Panc1 (cell line): ENCODE measurements around the gene ALKBH4. TPM values are rescaled to one million over a fixed set of nuclear protein-coding genes. Genes with fewer than 3 reads are reported as not detected.

Experiments used
- ATAC-seq: fragments of 200-7000 bp; cut with Tn5 transposase; 2 replicates; pipeline ENCODE4 v1.9.1; 2020; ENCODE audit warnings: mild to moderate bottlenecking, moderate library complexity
- BruUV-seq: library from RNA; stranded (reverse); fragments of 400-500 nt; replicated peaks from 2 replicates; lab custom pipeline; 2021; lab: Mats Ljungman, UMichigan
- CTCF ChIA-PET: fragments of 300-600 bp; sonication (Branson Sonifier 250); formaldehyde crosslinking; loops from one replicate; lab custom pipeline; 2022; ENCODE audit warnings: antibody characterized with exemption; lab: Charles Lee
- POLR2A ChIA-PET: fragments of 300-600 bp; sonication (Branson Sonifier 250); formaldehyde crosslinking; loops from one replicate; lab custom pipeline; 2022; ENCODE audit warnings: antibody characterized with exemption; lab: Charles Lee
- DNase-seq: peaks from one replicate; pipeline ENCODE4 v3.0.0-alpha.2; 2010; ENCODE audit warnings: low read depth, low spot score
- H3K27ac ChIP-seq: 2 replicates; pipeline ENCODE4 v1.5.1; 2011; ENCODE audit warnings: mild to moderate bottlenecking, low read length, inconsistent platforms
- H3K27me3 ChIP-seq: fragments of 200-500 bp; sonication (Bioruptor generic); 2 replicates; pipeline ENCODE4 v1.6.0; 2014; ENCODE audit warnings: low read length, inconsistent platforms; ENCODE audit not compliant: control insufficient read depth, insufficient read depth
- H3K36me3 ChIP-seq: fragments of 200-500 bp; sonication (Bioruptor generic); 2 replicates; pipeline ENCODE4 v1.5.1; 2014; ENCODE audit warnings: inconsistent platforms, mild to moderate bottlenecking, low read length, moderate library complexity; ENCODE audit not compliant: control insufficient read depth, insufficient read depth
- H3K4me1 ChIP-seq: 2 replicates; pipeline ENCODE4 v1.5.1; 2011; ENCODE audit warnings: inconsistent platforms, mild to moderate bottlenecking, low read length, moderate library complexity; ENCODE audit not compliant: control insufficient read depth, insufficient read depth
- H3K4me3 ChIP-seq, 2 experiments: 2 replicates each; pipeline ENCODE4 v1.5.1; 2011 to 2012; ENCODE audit warnings: low read depth in 2 of 2, low read length in 2 of 2, mild to moderate bottlenecking in 2 of 2, inconsistent platforms in 1 of 2, moderate library complexity in 1 of 2
- H3K9me3 ChIP-seq: fragments of 200-500 bp; sonication (Bioruptor generic); 2 replicates; pipeline ENCODE4 v1.5.1; 2014; ENCODE audit warnings: low read depth, mild to moderate bottlenecking, inconsistent platforms, low read length, moderate library complexity; ENCODE audit not compliant: control insufficient read depth, insufficient read depth
- CTCF ChIP-seq: fragments of 450-650 bp; IDR thresholded peaks from 2 replicates; pipeline ENCODE4 v1.5.1; 2017; ENCODE audit warnings: mild to moderate bottlenecking
- POLR2AphosphoS5 ChIP-seq: IDR thresholded peaks from 2 replicates; pipeline ENCODE4 v1.6.1; 2012; ENCODE audit warnings: mild to moderate bottlenecking, low read depth, low read length, moderate library complexity
- REST ChIP-seq, 2 experiments: IDR thresholded peaks; 2 replicates each; pipeline ENCODE4 v1.6.1; 2011 to 2012; ENCODE audit warnings: low read depth in 2 of 2, control low read depth in 1 of 2, low read length in 1 of 2, mild to moderate bottlenecking in 1 of 2, moderate library complexity in 1 of 2; ENCODE audit not compliant: insufficient read depth in 1 of 2
- SIN3A ChIP-seq: IDR thresholded peaks from 2 replicates; pipeline ENCODE4 v1.6.1; 2012; ENCODE audit warnings: low read depth, mild to moderate bottlenecking, low read length, moderate library complexity, borderline replicate concordance; ENCODE audit not compliant: insufficient read depth
- TCF7L2 ChIP-seq: IDR thresholded peaks from 2 replicates; pipeline ENCODE4 v1.6.1; 2011; ENCODE audit warnings: mild to moderate bottlenecking, low read depth, low read length, inconsistent platforms
- in situ Hi-C: cut with HindIII; loops from 2 replicates; pipeline ENCODE4 v1.10.0; 2016; ENCODE audit warnings: low sequenced_read_pairs, low pct_unique_long_range_greater_than_20kb
- intact Hi-C: fragments of 100-400 bp; cut with micrococcal nuclease; formaldehyde crosslinking; loops from one replicate; pipeline ENCODE4 v1.10.0; 2022; ENCODE audit not compliant: unreplicated experiment
- total RNA-seq: library from RNA; stranded (reverse); gene quantifications from one replicate; pipeline ENCODE4 v1.2.1, GENCODE V29; 2021; ENCODE audit not compliant: unreplicated experiment

Gene ALKBH4
- total RNA-seq, 1 experiment from 2014 or later, result 19.0 TPM

GRCh38 chr7:102454468-102454867, 10.2 kb downstream of the ALKBH4 start:
- BruUV-seq, result no TSS peak
- H3K9me3 ChIP-seq, result no peaks in the 10 kb centered on the region
- peaks cover 9% of the 10 kb centered on the region for H3K4me1 ChIP-seq
- ATAC-seq (no peak), DNase-seq (no peak)
- intact Hi-C loops (no loop called here), in situ Hi-C loops (no loop called here)
- H3K36me3 ChIP-seq, result no peaks in the 10 kb centered on the region
- no peaks in the 10 kb centered on the region for H3K27me3 ChIP-seq
- H3K4me3 ChIP-seq, result no peak overlapping the region
- H3K27ac ChIP-seq, result no peak overlapping the region
- TF ChIP-seq REST (IDR thresholded peaks at IDR 0.05; ENCODE audit: insufficient read depth in 1 of 2, low read depth in 2 of 2, low read length in 1 of 2), result no peak
- TF ChIP-seq POLR2AphosphoS5, result no peak
- no peak for TF ChIP-seq TCF7L2
- no peak for TF ChIP-seq CTCF
- no peak for TF ChIP-seq SIN3A
- CTCF ChIA-PET, result interaction anchor here (0.6 kb wide), 1 partner anchor 49 kb away, joined by 4 read pairs; no protein-coding TSS in a partner anchor
- POLR2A ChIA-PET, result no interaction called here

- POLR2A ChIA-PET, result no interaction called here
Observed at GRCh38 chr7:102453319-102453718, 11.3 kb downstream of the ALKBH4 start.

More at GRCh38 chr7:102453319-102453718, 11.3 kb downstream of the ALKBH4 start:
- in situ Hi-C loops (no loop called here), intact Hi-C loops (no loop called here)
- peaks cover 9% of the 10 kb centered on the region for H3K4me1 ChIP-seq
- TF ChIP-seq POLR2AphosphoS5, result no peak
- TF ChIP-seq REST (IDR thresholded peaks at IDR 0.05; ENCODE audit: insufficient read depth in 1 of 2, low read depth in 2 of 2, low read length in 1 of 2), result no peak
- TF ChIP-seq CTCF, result no peak
- no peak for TF ChIP-seq TCF7L2
- TF ChIP-seq SIN3A, result no peak
- no TSS peak for BruUV-seq
- no peak overlapping the region for H3K4me3 ChIP-seq
- CTCF ChIA-PET, result interaction anchor here (0.7 kb wide), 1 partner anchor 179 kb away, joined by 3 read pairs; no protein-coding TSS in a partner anchor
- no peak overlapping the region for H3K27ac ChIP-seq
- ATAC-seq (no peak), DNase-seq (no peak)
- H3K36me3 ChIP-seq, result no peaks in the 10 kb centered on the region
- H3K27me3 ChIP-seq, result no peaks in the 10 kb centered on the region
- H3K9me3 ChIP-seq, result no peaks in the 10 kb centered on the region
